Fibroblast of skin of right biceps (primary cell): ENCODE results near the gene PPP4C.
A peak's percentile ranks its signal among the peaks of the same experiment; 100 is the strongest.
"Not testable (repeated sequence)": the region's sequence is repeated elsewhere in the genome, so short reads cannot be mapped to it uniquely, and the experiment has no call there.

Experiments
- DNase-seq: peaks from one replicate; pipeline ENCODE4 v3.0.0-alpha.2; 2013

Gene PPP4C

DNA sequence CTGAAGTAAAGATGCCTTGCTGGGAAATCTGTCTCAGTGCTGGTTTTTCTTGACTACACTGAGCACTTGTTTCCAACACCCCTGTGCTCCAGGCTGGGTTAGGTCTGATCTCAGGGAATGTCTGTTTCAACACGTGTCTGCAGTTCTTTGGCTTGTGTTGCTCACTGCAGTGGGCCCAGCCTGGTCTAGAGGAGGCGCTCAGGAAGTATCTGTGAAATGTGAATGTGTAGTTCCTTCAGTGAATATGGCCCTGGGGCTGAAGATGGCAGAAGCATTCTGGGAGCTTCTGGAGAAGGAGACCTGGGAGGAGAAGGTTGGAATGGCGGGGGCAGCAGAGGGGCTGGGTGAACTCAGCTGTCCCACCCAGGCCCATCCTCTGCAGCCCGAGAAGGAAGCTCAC, 28.3 kb downstream of the PPP4C start:
- no peak for DNase-seq

DNA sequence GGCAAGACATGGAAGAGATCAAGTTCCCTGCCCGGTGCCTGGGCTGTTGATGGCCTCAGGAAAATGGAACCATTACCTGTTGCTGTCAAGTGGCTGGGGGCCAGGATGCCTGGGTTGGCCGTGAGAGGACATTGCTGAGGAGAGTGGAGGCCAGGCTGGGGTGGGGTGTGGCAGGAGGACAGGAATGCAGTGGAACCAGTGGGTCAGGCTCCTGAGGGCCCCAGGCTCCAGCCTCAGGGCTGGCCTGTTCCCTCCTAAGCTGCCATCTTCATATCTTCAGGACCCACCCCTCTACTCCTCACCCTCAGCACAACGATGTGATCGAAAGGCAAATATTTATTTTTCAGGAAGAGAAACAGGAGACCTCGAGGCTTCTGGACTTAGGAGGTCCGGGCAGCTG, 28.7 kb downstream of the PPP4C start:
- DNase-seq, result no peak

DNA sequence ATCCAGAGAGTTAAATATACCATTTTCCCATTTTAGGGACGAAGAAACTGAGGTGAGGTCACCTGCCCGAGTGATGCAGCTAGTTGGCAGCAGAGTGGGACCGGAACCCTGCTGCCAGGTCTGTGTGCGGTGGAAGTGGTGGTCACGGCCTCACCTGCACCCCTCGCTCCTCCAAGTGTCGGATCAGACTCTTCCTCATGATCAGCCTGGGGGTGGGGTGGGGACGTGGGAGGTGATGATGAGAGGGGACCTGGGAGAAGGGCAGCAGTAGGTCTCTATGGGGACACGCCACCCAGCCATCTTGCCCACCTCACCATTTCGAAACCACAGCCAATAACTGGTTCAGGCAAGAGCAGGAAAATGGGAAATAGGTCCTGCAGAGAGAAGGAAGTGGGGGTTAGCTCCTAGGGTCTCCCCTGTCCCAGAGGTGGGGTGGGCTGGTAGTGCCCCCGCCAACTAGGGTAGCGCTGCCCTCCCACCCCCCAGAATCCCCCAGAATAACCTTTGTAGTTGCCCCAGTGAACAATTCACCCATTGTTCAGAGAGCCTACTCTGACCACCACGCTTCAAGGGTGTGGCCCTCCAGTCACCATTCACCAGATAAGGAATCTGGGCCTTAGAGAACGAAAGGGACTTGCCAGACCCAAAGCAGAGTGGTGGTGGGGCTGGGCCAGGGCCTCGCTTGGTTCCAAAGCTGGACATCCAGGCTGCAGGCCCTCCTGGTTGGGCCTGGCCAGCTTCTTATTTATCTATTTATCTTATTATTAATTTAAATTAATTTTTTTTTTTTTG, 32.5 kb downstream of the PPP4C start:
- no peak for DNase-seq

DNA sequence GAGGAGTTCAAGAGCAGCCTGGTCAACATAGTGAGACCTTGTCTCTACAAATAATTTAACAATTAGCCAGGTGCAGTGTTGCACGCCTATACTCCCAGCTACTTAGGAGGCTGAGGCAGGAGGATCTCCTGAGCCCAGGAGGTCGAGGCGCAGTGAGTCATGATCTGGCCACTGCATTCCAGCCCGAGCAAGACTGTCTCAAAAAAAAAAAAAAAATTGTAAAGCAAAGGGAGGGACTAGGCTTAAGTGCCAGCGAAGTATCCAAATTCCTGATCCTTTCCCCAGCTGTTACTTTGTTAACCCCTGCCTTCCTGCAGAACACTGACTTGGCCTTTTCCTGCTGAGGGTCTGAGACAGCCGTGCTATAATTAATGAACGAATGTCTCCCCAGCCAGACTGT, 34.9 kb downstream of the PPP4C start:
- DNase-seq, result peak; percentile 24

DNA sequence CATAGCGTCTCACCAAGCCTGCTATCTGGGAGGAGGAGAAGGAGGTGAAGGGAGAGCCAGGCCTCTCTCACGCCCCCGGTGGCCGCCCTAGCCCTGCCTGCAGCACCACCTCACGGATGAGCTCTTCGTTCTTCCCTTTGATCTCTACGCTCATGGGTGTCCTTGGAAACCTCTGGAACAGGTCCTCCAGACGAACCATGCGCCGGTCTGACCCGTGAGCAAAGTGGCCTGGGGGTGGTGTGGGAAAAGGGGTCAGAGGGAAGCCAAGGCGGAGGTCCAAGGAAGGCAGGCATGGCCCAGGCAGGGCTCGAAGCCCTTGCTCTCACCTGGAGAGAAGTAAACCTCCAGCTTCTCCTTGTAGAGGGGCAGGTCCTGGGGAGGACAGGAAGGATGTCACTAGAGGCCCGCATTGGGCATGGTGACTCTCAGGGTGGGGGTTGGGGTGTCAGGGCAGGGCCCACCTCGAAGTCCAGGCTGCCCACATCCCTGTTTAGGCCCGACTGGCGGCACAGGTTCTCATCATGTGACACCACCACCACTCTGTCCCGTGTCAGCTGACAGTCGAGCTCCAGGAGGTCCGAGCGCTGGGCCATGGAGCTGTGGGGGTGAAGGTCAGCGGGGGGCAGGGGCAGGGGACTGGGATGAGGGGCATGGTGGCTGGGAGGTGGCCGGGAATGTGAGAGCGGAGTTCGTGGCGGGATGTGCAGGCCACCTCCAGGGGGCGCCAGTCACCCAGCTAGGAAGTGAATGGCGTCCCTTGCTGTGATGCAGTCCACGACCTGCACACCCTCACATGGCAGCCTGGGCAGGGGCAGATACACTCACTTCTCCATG, 36.6 kb downstream of the PPP4C start:
- DNase-seq, result peak; percentile 51

DNA sequence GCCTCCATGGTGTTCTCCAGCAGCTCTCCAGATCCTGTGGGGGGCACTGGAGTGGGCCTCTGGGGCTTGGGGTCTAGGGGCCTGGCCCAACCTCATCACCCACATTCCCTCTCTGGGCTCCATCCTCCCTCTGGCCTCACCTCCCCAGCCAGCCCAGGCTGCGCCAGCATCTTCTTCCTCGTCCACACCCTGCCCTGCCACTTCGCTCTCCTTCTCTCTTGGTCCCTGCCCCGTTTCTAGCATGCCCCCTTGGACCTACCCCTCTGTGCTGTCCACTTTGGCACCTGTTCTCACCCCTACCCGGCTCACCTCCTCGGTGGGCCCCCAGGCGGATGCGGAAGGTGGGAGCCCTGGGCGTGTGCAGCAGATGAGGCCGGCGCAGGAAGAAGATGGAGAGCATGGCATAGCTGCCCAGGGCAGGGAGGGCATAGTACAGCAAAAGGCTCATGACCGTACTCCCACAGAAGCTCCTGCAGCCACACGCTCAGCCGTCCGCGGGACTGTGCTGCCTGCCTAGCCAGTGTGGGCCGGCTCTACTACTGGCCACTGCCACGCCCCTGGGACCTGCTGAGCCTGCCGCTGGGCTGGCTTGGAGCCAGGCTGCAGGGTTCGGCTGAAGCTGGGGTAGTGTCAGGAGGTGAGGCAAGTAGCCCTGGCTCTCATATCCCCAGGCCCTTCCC, 37.4 kb downstream of the PPP4C start, which contains the start of gene GDPD3:
Gene GDPD3, minus strand, starts transcription at position 507 of the 680 bp plus-strand sequence. Its CDS starts 59 bp downstream, at position 448.
- DNase-seq, result no peak

DNA sequence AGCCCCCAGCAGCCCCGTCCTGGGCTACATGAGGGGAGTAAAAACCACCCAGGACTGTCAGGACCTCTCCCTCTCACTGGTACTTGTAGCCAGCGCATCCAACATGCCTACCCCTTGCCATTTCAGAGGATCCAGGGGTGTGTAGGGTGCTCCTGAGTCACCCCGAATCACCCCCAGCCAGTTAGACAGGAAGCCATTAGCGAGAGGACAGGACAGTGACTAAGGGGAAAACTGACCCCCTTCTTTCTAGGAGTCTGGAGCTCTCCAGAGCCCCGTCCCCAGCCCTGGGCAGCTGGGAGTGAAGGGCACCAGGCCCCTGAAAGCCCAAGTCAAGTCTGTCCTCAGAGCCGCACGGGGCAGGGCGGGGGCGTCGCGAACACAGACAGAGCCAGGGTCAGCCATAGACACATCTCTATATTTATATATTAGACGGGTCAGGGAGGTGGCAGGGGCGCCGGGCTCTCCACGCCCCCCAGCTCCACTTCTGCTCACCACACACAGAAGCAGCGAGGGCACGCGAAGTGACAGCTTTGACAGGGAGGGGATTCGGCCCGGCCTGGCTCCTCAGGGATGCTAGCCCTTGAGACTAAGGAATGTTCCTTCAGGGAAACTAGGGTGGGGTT, 38.0 kb downstream of the PPP4C start:
- peak; percentile 13 for DNase-seq

DNA sequence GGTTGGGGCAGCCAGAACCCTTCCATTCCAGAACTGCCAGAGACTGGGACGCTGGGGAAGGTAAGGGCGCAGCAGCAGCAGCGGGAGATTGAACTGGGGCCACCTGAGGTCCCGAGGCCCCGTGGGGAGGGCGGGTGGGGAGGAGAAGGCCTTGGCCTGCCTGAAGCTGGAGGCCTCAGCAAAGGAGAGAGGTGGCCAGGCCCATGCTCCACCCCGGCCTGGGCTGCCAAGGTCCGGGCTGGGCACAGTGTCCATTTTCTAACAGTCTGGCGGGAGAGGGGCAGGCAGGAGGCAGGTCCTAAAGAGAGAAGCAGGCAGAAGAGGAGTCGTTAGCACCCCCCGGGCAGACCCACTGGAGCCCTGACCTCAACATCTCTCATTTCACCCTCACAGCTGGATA, 38.6 kb downstream of the PPP4C start:
- no peak for DNase-seq

DNA sequence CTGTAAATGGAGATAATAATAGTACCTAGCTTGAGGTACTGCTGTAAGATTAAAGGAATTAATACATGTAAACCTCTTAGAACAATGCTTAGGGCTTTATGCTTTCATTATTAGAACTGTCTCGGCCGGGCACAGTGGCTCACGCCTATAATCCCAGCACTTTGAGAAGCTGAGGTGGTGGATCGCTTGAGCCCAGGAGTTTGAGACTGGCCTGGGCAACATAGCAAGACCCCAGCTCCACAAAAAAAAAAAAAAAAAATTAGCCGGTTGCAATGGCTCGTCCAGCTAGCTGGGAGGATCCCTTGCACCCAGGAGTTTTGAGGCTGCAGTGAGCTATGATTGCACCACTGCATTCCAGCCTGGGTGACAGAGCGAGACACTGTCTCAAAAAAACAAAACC, 39.0 kb downstream of the PPP4C start:
- not testable (repeated sequence) for DNase-seq

DNA sequence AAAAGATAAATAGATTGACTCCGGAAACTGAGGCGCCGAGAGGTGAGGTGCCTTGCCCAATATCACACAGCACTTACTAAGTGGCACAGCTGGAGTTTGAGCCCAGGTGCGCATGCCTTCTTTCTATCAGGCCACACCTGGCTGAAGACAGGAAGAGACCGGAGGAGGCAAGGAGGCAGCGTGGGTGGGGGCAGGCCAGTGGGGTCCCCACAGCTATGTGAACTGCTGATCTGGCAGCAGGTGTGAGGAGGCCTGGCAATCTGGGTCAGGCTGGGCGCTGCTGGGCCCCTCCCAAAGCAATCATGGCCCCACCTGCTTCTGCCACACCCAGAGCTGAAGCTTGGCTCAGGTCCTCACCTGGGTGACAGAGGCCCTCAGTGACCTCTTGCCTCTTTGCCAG, 39.4 kb downstream of the PPP4C start:
- no peak for DNase-seq

DNA sequence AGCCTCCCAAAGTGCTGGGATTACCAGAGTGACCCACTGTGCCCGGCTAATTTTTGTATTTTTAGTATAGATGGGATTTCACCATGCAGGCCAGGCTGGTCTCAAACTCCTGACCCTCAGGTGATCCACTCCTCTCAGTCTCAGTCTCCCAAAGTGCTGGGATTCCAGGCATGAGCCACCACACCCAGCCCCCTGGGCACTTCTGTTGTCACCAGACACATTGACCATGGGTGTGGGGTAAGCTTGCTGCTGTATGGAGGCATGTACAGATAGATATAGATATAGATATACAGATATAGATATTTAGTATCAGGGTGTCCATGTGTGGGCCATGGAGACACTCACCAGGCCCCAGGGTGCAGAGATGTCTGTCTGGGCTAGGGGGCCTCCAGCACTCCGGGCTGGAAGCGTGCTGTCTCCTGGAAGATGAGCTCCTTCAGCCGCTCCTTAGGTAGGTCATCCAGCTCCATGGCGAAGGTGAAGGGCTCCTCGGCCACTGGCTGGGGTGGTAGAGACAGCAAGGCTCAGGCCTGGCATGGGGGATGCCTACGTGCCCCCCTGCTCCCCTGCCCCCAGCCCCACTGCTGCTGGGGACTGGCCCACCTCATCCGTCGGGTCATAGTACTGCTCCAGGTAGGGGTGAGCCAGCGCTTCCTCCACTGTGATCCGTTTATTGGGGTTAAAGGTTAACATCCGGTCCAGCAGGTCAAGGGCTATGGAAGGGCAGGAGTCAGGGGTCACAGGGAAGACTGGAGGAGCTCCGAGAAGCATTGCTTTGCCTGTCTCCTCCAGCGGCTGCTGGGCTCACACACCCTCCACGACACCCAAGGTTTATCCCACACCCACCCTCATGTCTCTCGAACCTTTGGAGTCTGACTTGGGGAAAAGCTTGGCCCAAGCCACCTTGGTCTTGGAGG, 40.8 kb downstream of the PPP4C start:
- no peak for DNase-seq

DNA sequence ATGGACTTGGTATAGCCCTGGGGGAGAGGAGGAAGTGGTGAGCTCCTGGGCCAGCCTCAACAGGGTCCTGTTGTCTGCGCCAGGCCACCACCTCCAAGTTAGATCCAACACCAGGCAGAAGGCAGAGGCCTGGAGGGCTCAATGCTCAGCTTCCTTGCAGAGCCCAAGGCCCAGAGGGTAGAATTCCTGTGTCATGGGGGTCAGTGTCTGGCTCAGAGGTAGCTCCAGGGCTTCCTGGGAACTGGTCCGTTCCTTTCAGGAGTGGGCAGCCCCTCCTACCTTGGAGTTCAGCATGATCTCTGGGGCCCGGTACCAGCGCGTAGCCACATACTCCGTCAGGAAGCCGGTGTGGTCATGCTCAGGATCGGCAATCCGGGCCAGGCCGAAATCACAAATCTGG, 42.0 kb downstream of the PPP4C start:
- no peak for DNase-seq

DNA sequence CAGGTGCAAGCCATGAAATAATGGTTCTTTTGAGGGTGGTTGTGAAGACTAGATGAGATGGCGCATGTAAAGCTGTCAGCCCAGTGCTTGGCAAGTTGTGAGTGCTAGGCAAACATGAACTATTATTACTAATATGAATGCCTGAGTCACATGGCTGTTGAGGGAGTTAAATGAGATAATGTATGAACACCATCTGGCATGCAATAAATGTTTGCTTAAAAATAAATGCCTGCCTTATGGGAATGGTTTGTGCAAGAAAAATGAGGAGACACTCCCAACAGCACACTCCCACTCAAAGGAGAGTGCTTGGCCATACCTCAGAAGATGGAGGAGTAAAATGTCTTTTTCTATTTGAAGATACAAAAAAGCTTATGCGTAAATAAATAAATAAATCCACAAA, 43.6 kb downstream of the PPP4C start:
- DNase-seq, result no peak

DNA sequence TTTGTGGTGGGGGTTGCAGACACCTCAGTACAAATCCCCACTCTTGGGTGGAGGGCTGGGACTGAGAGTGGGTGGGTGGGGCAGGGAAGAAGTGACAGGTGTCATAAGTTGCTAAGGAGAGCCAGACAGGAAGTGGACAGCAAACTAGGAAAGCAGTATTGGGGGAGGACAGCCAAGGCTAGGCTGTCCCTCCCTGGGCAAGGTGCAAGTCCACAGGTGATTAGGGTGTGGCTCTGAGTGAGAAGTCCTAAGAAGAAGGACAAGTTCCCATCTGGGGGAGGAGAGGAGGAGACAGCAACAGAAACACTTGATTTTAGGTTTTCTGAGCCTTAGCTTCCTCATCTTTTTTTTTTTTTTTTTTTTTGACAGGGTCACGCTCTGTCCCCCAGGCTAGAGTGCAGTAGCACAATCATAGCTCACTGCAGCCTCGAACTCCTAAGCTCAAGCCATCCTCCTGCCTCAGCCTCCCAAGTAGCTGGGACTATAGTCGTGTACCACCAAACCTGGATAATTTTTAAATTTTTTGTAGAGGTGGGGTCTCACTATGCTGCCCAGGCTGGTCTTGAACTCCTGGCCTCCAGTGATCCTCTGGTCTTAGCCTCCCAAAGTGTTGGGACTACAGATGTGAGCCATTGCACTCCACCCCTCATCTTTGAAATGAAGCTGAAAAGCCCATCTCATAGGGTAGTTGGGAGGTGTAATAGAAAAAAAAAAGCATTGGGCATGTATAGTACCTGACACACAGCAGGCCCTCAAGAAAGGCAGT, 44.7 kb downstream of the PPP4C start:
- no peak for DNase-seq

DNA sequence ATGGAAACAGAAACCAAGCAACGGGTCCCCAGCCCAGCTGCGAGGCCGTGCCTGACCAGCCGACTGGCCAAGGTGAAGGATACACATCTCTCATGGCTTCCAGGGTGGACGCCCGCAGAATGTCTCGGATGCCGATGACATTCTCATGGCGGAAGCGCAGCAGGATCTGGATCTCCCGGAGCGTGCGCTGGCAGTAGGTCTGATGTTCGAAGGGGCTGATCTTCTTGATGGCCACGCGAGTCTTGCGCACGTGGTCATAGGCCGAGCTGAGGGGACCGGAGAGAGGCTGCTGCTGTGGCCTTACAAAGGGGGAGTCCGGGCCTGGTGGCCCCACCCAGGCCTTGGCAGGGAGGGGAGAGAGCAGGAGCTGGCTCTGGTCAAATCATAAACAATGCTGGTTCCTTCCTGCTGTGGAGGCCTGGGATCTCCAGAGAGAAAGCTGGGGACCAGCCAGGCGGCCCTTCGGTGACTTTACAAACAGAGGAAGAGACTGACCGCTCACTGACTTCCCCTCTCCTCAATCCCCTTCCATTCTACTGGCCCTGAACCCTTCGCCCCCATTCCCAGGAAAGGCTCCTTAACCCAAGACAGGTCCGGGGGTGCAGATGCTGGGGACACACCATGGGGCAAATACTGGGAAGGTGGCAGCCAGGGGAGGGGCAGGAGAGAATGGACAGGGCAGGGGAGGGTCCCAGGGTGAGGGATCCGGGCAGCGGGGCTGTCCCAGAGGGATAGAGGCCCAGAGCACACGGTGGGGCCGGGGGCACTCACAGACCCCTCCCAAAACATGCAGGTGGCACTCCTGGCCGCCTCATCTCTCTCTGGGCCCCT, 46.2 kb downstream of the PPP4C start:
- no peak for DNase-seq

DNA sequence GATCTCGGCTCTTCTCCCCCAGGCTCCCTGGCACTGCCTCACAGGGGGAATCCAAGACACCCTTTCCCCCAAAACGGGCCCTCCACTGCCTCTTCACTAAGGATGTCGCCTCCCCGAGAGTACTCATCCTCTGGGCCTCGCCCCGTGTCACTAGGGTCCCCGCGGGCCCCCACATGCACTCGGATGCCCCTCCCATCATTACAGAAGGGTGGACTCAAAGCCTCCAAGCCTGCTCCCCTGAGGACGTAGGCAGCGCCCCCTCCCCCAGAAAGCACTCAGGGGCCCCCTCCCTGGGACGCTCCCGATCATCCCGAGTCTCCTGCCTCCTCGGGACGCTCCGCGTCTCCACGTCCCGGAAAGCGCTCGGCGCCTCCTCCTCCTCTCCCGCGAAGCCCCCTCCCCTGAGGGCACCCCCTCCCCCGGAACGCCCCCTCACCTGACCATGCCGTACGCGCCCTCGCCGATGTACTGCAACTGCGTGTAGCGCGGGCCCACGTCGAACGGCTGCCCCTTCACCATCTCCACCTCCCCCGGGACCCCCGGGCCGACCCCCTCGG, 46.9 kb downstream of the PPP4C start:
- peak; percentile 3 for DNase-seq

DNA sequence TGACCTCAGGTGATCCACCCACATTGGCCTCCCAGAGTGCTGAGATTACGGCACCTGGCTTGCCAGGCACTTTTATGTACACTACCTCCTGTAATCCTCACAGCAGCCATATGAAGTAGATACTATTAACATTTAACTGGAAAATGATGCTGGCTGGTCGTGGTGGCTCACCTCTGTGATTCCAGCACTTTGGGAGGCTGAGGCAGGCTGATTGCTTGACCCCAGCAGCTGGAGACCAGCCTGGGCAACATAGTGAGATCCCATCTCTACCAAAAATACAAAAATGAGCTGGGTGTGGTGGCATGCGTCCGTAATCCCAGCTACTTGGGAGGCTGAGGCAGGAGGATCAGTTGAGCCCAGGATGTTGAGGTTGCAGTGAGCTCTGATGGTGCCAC, 49.2 kb downstream of the PPP4C start:
- DNase-seq, result no peak

DNA sequence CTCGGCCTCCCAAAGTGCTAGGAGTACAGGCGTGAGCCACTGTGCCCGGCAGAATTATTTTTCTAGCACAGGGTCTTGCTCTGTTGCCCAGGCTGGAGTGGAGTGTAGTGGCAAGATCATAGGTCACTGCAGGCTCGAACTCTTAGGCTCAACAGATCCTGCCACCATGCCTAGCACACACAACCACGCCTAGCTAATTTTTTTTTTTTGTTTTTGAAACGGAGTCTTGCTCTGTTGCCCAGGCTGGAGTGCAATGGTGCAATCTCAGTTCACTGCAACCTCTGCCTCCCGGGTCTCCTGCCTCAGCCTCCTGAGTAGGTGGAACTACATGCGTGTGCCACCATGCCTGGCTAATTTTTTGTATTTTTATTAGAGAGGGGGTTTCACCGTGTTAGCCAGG, 49.9 kb downstream of the PPP4C start:
- DNase-seq, result not testable (repeated sequence)

DNA sequence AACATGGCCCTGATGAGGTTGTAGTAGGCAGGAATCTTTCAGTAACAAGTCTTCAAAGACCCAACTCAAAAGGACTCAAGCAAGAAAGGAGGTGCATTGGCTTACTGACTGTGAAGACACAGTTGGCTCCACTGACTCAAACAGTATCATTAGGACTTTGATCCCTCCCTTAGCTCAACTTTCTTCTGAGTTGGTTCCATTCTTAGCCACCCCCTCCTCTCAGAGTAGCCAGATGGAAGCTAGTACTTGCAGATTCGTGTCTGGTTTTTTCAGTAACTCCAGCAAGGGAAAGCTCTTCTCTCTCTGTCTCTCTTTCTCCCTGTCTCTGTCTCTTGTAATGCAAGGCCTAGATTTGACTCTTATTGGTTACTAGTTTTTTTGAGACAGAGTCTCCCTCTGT, 52.2 kb downstream of the PPP4C start:
- no peak for DNase-seq
